T-cell (primary cell): ENCODE results near the gene ATP6V0E2. TPM values are rescaled to one million over a fixed set of nuclear protein-coding genes. Genes with fewer than 3 reads are reported as not detected.

Experiments
- ATAC-seq, 4 experiments: fragments of 200-7000 bp in 3 of 4; fragments of 150-1000 bp in 1 of 4; cut with Tn5 transposase; replicated peaks in 1 of 4; 1 replicate in 3 of 4; 2 replicates in 1 of 4; pipeline ENCODE4 v1.10.0; 2021; ENCODE audit warnings: moderate library complexity in 3 of 4, mild to moderate bottlenecking in 2 of 4, moderate number of reproducible peaks in 1 of 4
- CTCF ChIA-PET, 2 donors: fragments of 300-600 bp; sonication (Branson Sonifier 250); formaldehyde crosslinking; loops; one replicate each; lab custom pipeline; 2022; ENCODE audit warnings: antibody characterized with exemption in 2 of 2; lab: Charles Lee
- POLR2A ChIA-PET, 2 donors: fragments of 300-600 bp; sonication (Branson Sonifier 250); formaldehyde crosslinking; loops; one replicate each; lab custom pipeline; 2022; ENCODE audit warnings: antibody characterized with exemption in 2 of 2; lab: Charles Lee
- DNase-seq, 35 experiments: peaks; one replicate each; pipeline versions ENCODE4 v3.0.0 to v3.0.0-alpha.2; 2013 to 2023
- H3K27ac ChIP-seq: one replicate; pipeline ENCODE4 v1.5.1; 2013; ENCODE audit warnings: low read length
- H3K27me3 ChIP-seq, 2 experiments: replicated peaks in 1 of 2; 1 replicate in 1 of 2; 2 replicates in 1 of 2; pipeline versions ENCODE4 v1.6.1 to v1.7.0; 2013; ENCODE audit warnings: low read length in 1 of 2, mixed read lengths in 1 of 2; ENCODE audit not compliant: control insufficient read depth in 2 of 2, insufficient read depth in 2 of 2; ENCODE audit errors: extremely low read depth in 1 of 2
- H3K36me3 ChIP-seq, 2 donors: 1 replicate in 1 of 2; 2 replicates in 1 of 2; pipeline versions ENCODE4 v1.6.1 to v1.7.0; 2013; ENCODE audit warnings: low read length in 1 of 2; ENCODE audit not compliant: control insufficient read depth in 2 of 2, insufficient read depth in 1 of 2; ENCODE audit errors: extremely low read depth in 1 of 2
- H3K4me1 ChIP-seq, 2 experiments: 1 replicate in 1 of 2; 2 replicates in 1 of 2; pipeline versions ENCODE4 v1.6.1 to v1.7.0; 2013; ENCODE audit warnings: low read length in 2 of 2, mixed read lengths in 1 of 2; ENCODE audit not compliant: insufficient read depth in 2 of 2, control insufficient read depth in 1 of 2; ENCODE audit errors: extremely low read depth in 1 of 2
- H3K4me3 ChIP-seq, 2 donors: 1 replicate in 1 of 2; 2 replicates in 1 of 2; pipeline versions ENCODE4 v1.5.1 to v1.7.0; 2013; ENCODE audit warnings: mild to moderate bottlenecking in 2 of 2, low read length in 1 of 2, moderate library complexity in 1 of 2; ENCODE audit not compliant: control insufficient read depth in 1 of 2; ENCODE audit errors: extremely low read depth in 1 of 2
- H3K9me3 ChIP-seq: 2 replicates; pipeline ENCODE4 v1.7.0; 2013
- H3K27ac Mint-ChIP-seq, 2 donors: one replicate each; pipeline ENCODE4 v1.8.0; 2020 to 2021; ENCODE audit warnings: mild to moderate bottlenecking in 2 of 2, mixed read lengths in 2 of 2
- H3K27me3 Mint-ChIP-seq, 2 donors: one replicate each; pipeline ENCODE4 v1.8.0; 2021 to 2022; ENCODE audit warnings: mixed read lengths in 2 of 2
- H3K36me3 Mint-ChIP-seq: one replicate; pipeline ENCODE4 v1.8.0; 2021; ENCODE audit warnings: mixed read lengths
- H3K4me1 Mint-ChIP-seq, 3 donors: one replicate each; pipeline ENCODE4 v1.8.0; 2020 to 2022; ENCODE audit warnings: mixed read lengths in 3 of 3, mild to moderate bottlenecking in 1 of 3
- H3K4me3 Mint-ChIP-seq, 3 donors: one replicate each; pipeline ENCODE4 v1.8.0; 2020 to 2022; ENCODE audit warnings: mild to moderate bottlenecking in 3 of 3, mixed read lengths in 3 of 3, moderate library complexity in 3 of 3
- H3K9me3 Mint-ChIP-seq, 3 donors: one replicate each; pipeline ENCODE4 v1.8.0; 2020 to 2022; ENCODE audit warnings: mixed read lengths in 3 of 3
- WGBS: methylation state at CpG from one replicate; pipeline ENCODE4 v1.1.5; 2013; ENCODE audit warnings: missing lambda C conversion rate; ENCODE audit not compliant: insufficient coverage; 5-methylcytosine and 5-hydroxymethylcytosine counted together
- total RNA-seq, 35 experiments: library from RNA in 6 of 35; stranded (reverse) in 6 of 35; fragments of 120-200 nt in 1 of 35; gene quantifications; one replicate each; pipeline versions ENCODE4 v1.2.1 to v1.2.4 and lab custom pipeline; 2013 to 2026

The ATP6V0E2 gene
- total RNA-seq, 5 donors from 2014 or later (not counting 1 experiment from before 2014, with no cell fraction given): 48.5 to 79.4 (median 63.9) TPM

- Histone ChIP-seq H3K9me3 (no peaks in the 10 kb centered on the region), H3K4me1 (peaks cover 71 to 86% of the 10 kb centered on the region in 2 experiments), H3K36me3 (peaks cover 0 to 8% of the 10 kb centered on the region in 2 donors), H3K4me3 (peak overlapping the region in 1 of 2 donors; percentile 29), H3K27me3 (no peaks in the 10 kb centered on the region), H3K27ac (peak overlapping the region; percentile 89)
- CTCF ChIA-PET: interaction anchor here in 1 of 2 donors (1.0 to 1.2 kb wide), 2 partner anchors 17 to 32 kb away, joined by 4 to 5 read pairs; no protein-coding TSS in a partner anchor
- ATAC-seq (no peak), DNase-seq (peak in 1 of 35 experiments; percentile 37)
- Mint-ChIP-seq H3K27me3 (no peaks in the 10 kb centered on the region), H3K4me3 (peak overlapping the region; percentile 43 to 86 (median 81)), H3K36me3 (no peaks in the 10 kb centered on the region), H3K9me3 (no peaks in the 10 kb centered on the region), H3K4me1 (peaks cover 85 to 88% (median 86%) of the 10 kb centered on the region in 3 donors), H3K27ac (peak overlapping the region; percentile 99)
- POLR2A ChIA-PET: interaction anchor here in 1 of 2 donors (0.6 to 0.7 kb wide), 2 partner anchors 631 to 1420 kb away, joined by 3 to 10 read pairs; no protein-coding TSS in a partner anchor
- 80% methylated on average over 1 of the region's 1 CpG for WGBS
Observed at GRCh38 chr7:149871576-149871975, 2.2 kb upstream of the ATP6V0E2 start.

- no peaks in the 10 kb centered on the region for H3K36me3 Mint-ChIP-seq
- ATAC-seq: no peak
- no peaks in the 10 kb centered on the region for H3K27me3 Mint-ChIP-seq
- WGBS: 68% methylated on average over 4 of the region's 13 CpGs
- H3K4me3 Mint-ChIP-seq: peak overlapping the region; percentile 81 to 87 (median 86)
- H3K4me3 ChIP-seq: peak overlapping the region; percentile 83 to 85
- ChIA-PET POLR2A (interaction anchor here in 1 of 2 donors (0.5 to 0.7 kb wide), 2 partner anchors 26 to 630 kb away, joined by 3 read pairs; no protein-coding TSS in a partner anchor), CTCF (interaction anchor here (0.7 to 1.2 kb wide), 2 partner anchors 33 to 905 kb away, joined by 3 to 4 read pairs; no protein-coding TSS in a partner anchor)
- H3K9me3 Mint-ChIP-seq: no peaks in the 10 kb centered on the region
- H3K27me3 ChIP-seq: no peaks in the 10 kb centered on the region
- H3K36me3 ChIP-seq: peaks cover 0 to 16% of the 10 kb centered on the region in 2 donors
- peak overlapping the region; percentile 57 for H3K27ac ChIP-seq
- peaks cover 76 to 83% (median 83%) of the 10 kb centered on the region in 3 donors for H3K4me1 Mint-ChIP-seq
- no peaks in the 10 kb centered on the region for H3K9me3 ChIP-seq
- peak in 2 of 35 experiments; percentile 14 to 35 for DNase-seq
- H3K4me1 ChIP-seq: peaks cover 62 to 76% of the 10 kb centered on the region in 2 experiments
- peak overlapping the region; percentile 99 for H3K27ac Mint-ChIP-seq
Observed at GRCh38 chr7:149872419-149873073, 1.2 kb upstream of the ATP6V0E2 start.

- Histone ChIP-seq H3K9me3 (no peaks in the 10 kb centered on the region), H3K4me3 (peak overlapping the region; percentile 83 to 85), H3K27ac (no peak overlapping the region), H3K27me3 (no peaks in the 10 kb centered on the region), H3K4me1 (peaks cover 46 to 60% of the 10 kb centered on the region in 2 experiments), H3K36me3 (peaks cover 0 to 26% of the 10 kb centered on the region in 2 donors)
- peak overlapping the region; percentile 81 to 86 (median 86) for H3K4me3 Mint-ChIP-seq
- ChIA-PET POLR2A (no interaction called here), CTCF (interaction anchor here (0.6 to 1.4 kb wide), 2 partner anchors 10 to 34 kb away, joined by 3 to 4 read pairs; no protein-coding TSS in a partner anchor)
- peaks cover 60 to 75% (median 72%) of the 10 kb centered on the region in 3 donors for H3K4me1 Mint-ChIP-seq
- peak in 2 of 4 experiments; percentile 9 to 28 for ATAC-seq
- H3K27me3 Mint-ChIP-seq: no peaks in the 10 kb centered on the region
- no peaks in the 10 kb centered on the region for H3K9me3 Mint-ChIP-seq
- DNase-seq: peak in 1 of 35 experiments; percentile 20
- peak overlapping the region; percentile 55 to 90 for H3K27ac Mint-ChIP-seq
- peaks cover 8% of the 10 kb centered on the region for H3K36me3 Mint-ChIP-seq
- WGBS: 1% methylated on average over 43 of the region's 46 CpGs
Observed at GRCh38 chr7:149873970-149874643, 338 bp downstream of the ATP6V0E2 start.

GRCh38 chr7:149874644-149875028 lies 867 bp downstream of the ATP6V0E2 start:
- Histone ChIP-seq H3K9me3 (no peaks in the 10 kb centered on the region), H3K36me3 (peaks cover 0 to 30% of the 10 kb centered on the region in 2 donors), H3K4me1 (peaks cover 41 to 55% of the 10 kb centered on the region in 2 experiments), H3K4me3 (peak overlapping the region; percentile 83 to 85), H3K27ac (no peak overlapping the region), H3K27me3 (no peaks in the 10 kb centered on the region)
- peak overlapping the region; percentile 46 to 79 for H3K27ac Mint-ChIP-seq
- peaks cover 10% of the 10 kb centered on the region for H3K36me3 Mint-ChIP-seq
- 62% methylated on average over 6 of the region's 8 CpGs for WGBS
- ChIA-PET CTCF (interaction anchor here (0.6 to 1.4 kb wide), 2 partner anchors 9 to 35 kb away, joined by 3 to 4 read pairs; no protein-coding TSS in a partner anchor), POLR2A (no interaction called here)
- peak overlapping the region; percentile 81 to 86 (median 86) for H3K4me3 Mint-ChIP-seq
- H3K4me1 Mint-ChIP-seq: peaks cover 55 to 71% (median 67%) of the 10 kb centered on the region in 3 donors
- no peaks in the 10 kb centered on the region for H3K9me3 Mint-ChIP-seq
- DNase-seq (peak in 1 of 35 experiments; percentile 11), ATAC-seq (no peak)
- no peaks in the 10 kb centered on the region for H3K27me3 Mint-ChIP-seq

GRCh38 chr7:149875396-149875795 lies 1.6 kb downstream of the ATP6V0E2 start:
- Histone ChIP-seq H3K9me3 (no peaks in the 10 kb centered on the region), H3K27ac (no peak overlapping the region), H3K27me3 (no peaks in the 10 kb centered on the region), H3K4me3 (no peak overlapping the region), H3K4me1 (peaks cover 33 to 48% of the 10 kb centered on the region in 2 experiments), H3K36me3 (peaks cover 0 to 38% of the 10 kb centered on the region in 2 donors)
- DNase-seq: no peak
- ChIA-PET CTCF (interaction anchor here in 1 of 2 donors (1.4 kb wide), 1 partner anchor 8 kb away, joined by 4 read pairs; no protein-coding TSS in a partner anchor), POLR2A (no interaction called here)
- H3K36me3 Mint-ChIP-seq: peaks cover 16% of the 10 kb centered on the region
- H3K9me3 Mint-ChIP-seq: no peaks in the 10 kb centered on the region
- ATAC-seq: no peak
- peak overlapping the region; percentile 81 to 86 (median 86) for H3K4me3 Mint-ChIP-seq
- 94% methylated on average over 4 of the region's 4 CpGs for WGBS
- H3K27ac Mint-ChIP-seq: peak overlapping the region in 1 of 2 donors; percentile 71
- no peaks in the 10 kb centered on the region for H3K27me3 Mint-ChIP-seq
- H3K4me1 Mint-ChIP-seq: peaks cover 47 to 64% (median 60%) of the 10 kb centered on the region in 3 donors
